SU-DHL-6 (cell line): ENCODE results near the gene TRAF3IP1.

ENCODE experiments used
- EZH2phosphoT487 ChIP-seq: fragments of 200-600 bp; sonication (generic), shearing (Covaris generic); conservative IDR thresholded peaks from 2 replicates; pipeline ENCODE4 v1.6.1; 2018; ENCODE audit warnings: mild to moderate bottlenecking, antibody characterized with exemption, low read length, moderate library complexity, mixed read lengths
- TF ChIP-seq, protein P1 (sequence below): fragments of 200-600 bp; sonication (generic); IDR thresholded peaks from one replicate; pipeline ENCODE4 v1.5.1; 2017; ENCODE audit warnings: antibody characterized with exemption, mild to moderate bottlenecking, low read length, moderate library complexity; ENCODE audit not compliant: insufficient read depth, poor library complexity, severe bottlenecking

DNA sequence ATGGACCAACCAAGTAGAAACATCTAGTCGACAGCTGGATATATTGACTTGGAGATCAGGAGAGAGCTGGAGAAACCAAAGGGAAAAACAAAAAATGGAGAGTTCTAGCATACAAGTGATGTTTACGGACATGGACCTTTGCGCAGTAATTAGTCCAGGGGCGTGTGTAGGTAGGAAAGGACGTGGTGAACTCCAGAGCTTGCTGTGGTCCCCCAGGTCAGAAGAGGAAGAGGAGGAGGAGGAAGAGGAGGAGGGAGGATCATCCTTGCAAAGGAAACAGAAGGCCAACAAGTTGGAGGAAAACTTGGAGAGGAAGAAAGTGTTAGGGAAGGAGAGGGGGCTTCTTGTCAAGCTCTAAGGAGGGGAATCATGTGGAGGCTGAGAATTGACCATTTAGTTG is 17.5 kb downstream of the TRAF3IP1 start:
- TF ChIP-seq, protein P1, sequence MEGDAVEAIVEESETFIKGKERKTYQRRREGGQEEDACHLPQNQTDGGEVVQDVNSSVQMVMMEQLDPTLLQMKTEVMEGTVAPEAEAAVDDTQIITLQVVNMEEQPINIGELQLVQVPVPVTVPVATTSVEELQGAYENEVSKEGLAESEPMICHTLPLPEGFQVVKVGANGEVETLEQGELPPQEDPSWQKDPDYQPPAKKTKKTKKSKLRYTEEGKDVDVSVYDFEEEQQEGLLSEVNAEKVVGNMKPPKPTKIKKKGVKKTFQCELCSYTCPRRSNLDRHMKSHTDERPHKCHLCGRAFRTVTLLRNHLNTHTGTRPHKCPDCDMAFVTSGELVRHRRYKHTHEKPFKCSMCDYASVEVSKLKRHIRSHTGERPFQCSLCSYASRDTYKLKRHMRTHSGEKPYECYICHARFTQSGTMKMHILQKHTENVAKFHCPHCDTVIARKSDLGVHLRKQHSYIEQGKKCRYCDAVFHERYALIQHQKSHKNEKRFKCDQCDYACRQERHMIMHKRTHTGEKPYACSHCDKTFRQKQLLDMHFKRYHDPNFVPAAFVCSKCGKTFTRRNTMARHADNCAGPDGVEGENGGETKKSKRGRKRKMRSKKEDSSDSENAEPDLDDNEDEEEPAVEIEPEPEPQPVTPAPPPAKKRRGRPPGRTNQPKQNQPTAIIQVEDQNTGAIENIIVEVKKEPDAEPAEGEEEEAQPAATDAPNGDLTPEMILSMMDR = no peak
- no peak for TF ChIP-seq EZH2phosphoT487
